ENCODE measurements around the gene SMIM22. TPM values are rescaled to one million over a fixed set of nuclear protein-coding genes. Genes with fewer than 3 reads are reported as not detected.

The SMIM22 gene
- total RNA-seq, 2 experiments from 2014 or later = not detected

DNA sequence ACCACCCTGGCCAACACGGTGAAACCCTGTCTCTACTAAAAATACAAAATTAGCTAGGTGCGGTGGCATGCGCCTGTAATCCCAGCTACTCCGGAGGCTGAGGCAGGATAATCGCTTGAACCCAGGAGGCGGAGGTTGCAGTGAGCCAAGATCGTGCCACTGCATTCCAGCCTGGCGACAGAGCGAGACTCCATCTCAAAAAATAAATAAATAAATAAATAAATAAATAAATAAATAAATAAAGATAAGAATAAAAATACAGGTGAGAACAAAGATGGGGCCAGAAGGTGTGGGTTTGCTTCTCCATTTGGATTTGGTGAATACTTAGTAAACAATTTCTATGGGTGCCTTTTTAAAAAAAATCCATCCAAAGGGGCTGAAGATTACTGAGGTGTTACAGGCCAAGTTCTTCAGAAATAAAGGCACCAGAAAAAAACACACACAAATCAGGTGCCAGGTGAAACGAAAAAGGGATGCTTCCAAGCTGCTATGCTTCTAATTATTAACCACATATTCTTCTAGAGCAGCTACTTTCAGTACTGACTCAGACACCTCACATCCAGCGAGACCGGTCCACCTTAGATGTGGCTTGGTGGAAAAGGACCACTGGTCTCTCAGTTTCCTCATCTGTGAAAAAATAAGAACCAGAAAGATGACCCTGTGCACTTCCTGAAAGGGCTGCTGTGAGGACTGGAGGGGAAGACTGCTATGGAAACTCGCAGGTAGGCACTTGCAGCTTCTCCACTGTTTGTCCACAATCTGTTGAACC is 42.7 kb downstream of the SMIM22 start:
- ATAC-seq (ENCODE audit: poor library complexity) (no peak), DNase-seq (no peak)
- Mint-ChIP-seq H3K4me3 (no peak overlapping the region), H3K36me3 (ENCODE audit: low read depth) (peaks cover 87% of the 10 kb centered on the region), H3K4me1 (ENCODE audit: low read depth) (peaks cover 7% of the 10 kb centered on the region), H3K27me3 (no peaks in the 10 kb centered on the region), H3K27ac (no peak overlapping the region), H3K9me3 (no peaks in the 10 kb centered on the region)
- Histone ChIP-seq H3K4me1 (ENCODE audit: insufficient read depth, low read length) (no peaks in the 10 kb centered on the region), H3K4me3 (ENCODE audit: low read length) (no peak overlapping the region), H3K36me3 (ENCODE audit: insufficient read depth, low read length) (peaks cover 74% of the 10 kb centered on the region), H3K27ac (ENCODE audit: low read depth in 1 of 2, low read length in 2 of 2) (no peak overlapping the region), H3K27me3 (ENCODE audit: control insufficient read depth in 1 of 2, insufficient read depth in 2 of 2, low read length in 2 of 2) (no peaks in the 10 kb centered on the region), H3K9me3 (ENCODE audit: control insufficient read depth in 1 of 2, insufficient read depth in 1 of 2, low read length in 2 of 2) (no peaks in the 10 kb centered on the region)
- intact Hi-C loops (cut with DNase I, micrococcal nuclease) = no loop called here
- ChIA-PET POLR2A (interaction anchor here (0.6 kb wide), 1 partner anchor 210 kb away, joined by 6 read pairs; no protein-coding TSS in a partner anchor), CTCF (no interaction called here)
- TF ChIP-seq, protein P1, sequence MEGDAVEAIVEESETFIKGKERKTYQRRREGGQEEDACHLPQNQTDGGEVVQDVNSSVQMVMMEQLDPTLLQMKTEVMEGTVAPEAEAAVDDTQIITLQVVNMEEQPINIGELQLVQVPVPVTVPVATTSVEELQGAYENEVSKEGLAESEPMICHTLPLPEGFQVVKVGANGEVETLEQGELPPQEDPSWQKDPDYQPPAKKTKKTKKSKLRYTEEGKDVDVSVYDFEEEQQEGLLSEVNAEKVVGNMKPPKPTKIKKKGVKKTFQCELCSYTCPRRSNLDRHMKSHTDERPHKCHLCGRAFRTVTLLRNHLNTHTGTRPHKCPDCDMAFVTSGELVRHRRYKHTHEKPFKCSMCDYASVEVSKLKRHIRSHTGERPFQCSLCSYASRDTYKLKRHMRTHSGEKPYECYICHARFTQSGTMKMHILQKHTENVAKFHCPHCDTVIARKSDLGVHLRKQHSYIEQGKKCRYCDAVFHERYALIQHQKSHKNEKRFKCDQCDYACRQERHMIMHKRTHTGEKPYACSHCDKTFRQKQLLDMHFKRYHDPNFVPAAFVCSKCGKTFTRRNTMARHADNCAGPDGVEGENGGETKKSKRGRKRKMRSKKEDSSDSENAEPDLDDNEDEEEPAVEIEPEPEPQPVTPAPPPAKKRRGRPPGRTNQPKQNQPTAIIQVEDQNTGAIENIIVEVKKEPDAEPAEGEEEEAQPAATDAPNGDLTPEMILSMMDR (IDR thresholded peaks at IDR 0.05) = no peak

DNA sequence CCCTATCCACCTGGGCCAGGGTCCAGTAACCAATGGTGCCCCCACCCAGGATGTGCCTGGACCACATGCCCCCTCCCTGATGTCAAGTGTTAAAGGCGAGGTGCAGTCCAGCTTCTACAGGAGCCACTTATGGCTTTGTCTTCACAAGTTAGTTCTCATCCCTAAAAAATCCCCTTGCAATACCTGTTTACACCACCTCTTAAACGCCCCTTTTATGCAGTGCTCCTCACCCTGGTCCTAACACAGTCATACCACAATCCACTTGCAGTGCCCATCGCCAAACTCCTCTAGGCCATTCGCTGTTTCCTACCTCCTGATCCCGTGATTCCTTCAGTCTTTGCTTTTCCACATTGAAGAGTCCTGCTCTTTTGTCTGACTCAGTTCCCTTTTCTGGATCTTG is 44.8 kb downstream of the SMIM22 start:
- no peak for DNase-seq
- Histone ChIP-seq H3K4me1 (ENCODE audit: insufficient read depth, low read length) (peaks cover 3% of the 10 kb centered on the region), H3K36me3 (ENCODE audit: insufficient read depth, low read length) (peaks cover 79% of the 10 kb centered on the region), H3K27me3 (ENCODE audit: control insufficient read depth in 1 of 2, insufficient read depth in 2 of 2, low read length in 2 of 2) (no peaks in the 10 kb centered on the region), H3K4me3 (ENCODE audit: low read length) (no peak overlapping the region), H3K9me3 (ENCODE audit: control insufficient read depth in 1 of 2, insufficient read depth in 1 of 2, low read length in 2 of 2) (no peaks in the 10 kb centered on the region), H3K27ac (ENCODE audit: low read depth in 1 of 2, low read length in 2 of 2) (no peak overlapping the region)
- ChIA-PET POLR2A (no interaction called here), CTCF (no interaction called here)
- Mint-ChIP-seq H3K27me3 (no peaks in the 10 kb centered on the region), H3K9me3 (no peaks in the 10 kb centered on the region), H3K27ac (no peak overlapping the region), H3K4me3 (no peak overlapping the region), H3K4me1 (ENCODE audit: low read depth) (peaks cover 11% of the 10 kb centered on the region), H3K36me3 (ENCODE audit: low read depth) (peaks cover 89% of the 10 kb centered on the region)
- no peak for ATAC-seq (ENCODE audit: poor library complexity)
- intact Hi-C loops (cut with DNase I, micrococcal nuclease) = loop anchor here in 1 of 2 experiments (10.0 kb wide), 1 partner anchor 235 kb away; the partner anchor contains the start of gene ALG1
- TF ChIP-seq, protein P1 (IDR thresholded peaks at IDR 0.05) = no peak

DNA sequence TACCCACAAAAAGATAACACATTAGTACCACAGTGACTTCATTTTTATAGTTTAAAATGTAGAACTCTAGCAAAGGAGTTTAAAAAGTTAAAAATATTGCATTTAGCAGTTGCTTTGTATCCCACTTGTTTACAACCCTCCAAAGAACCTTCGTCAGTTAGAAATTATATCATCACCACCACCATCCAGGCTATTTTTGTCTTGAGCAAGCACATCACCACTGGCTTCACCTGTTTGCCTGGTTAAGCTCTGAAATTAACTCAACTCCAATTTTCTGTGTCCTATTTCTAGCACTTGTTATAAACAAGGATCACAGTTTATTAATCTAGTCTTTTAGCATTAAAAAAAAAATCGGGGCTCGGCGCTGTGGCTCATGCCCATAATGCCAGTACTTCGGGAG is 45.8 kb downstream of the SMIM22 start:
- H3K36me3 ChIP-seq (ENCODE audit: insufficient read depth, low read length) = peaks cover 77% of the 10 kb centered on the region

More for the DNA sequence above, 45.8 kb downstream of the SMIM22 start:
- H3K4me3 ChIP-seq (ENCODE audit: low read length) = no peak overlapping the region
- H3K9me3 Mint-ChIP-seq = no peaks in the 10 kb centered on the region
- no peak overlapping the region for H3K27ac Mint-ChIP-seq
- H3K27ac ChIP-seq (ENCODE audit: low read depth in 1 of 2, low read length in 2 of 2) = no peak overlapping the region
- H3K4me1 Mint-ChIP-seq (ENCODE audit: low read depth) = peaks cover 21% of the 10 kb centered on the region
- no peak overlapping the region for H3K4me3 Mint-ChIP-seq
- peaks cover 95% of the 10 kb centered on the region for H3K36me3 Mint-ChIP-seq (ENCODE audit: low read depth)
- intact Hi-C loops (cut with DNase I, micrococcal nuclease) = loop anchor here in 1 of 2 experiments (10.0 kb wide), 1 partner anchor 234 kb away; the partner anchor contains the start of gene ALG1
- H3K4me1 ChIP-seq (ENCODE audit: insufficient read depth, low read length) = peaks cover 8% of the 10 kb centered on the region
- no peaks in the 10 kb centered on the region for H3K27me3 Mint-ChIP-seq
- no peak for ATAC-seq (ENCODE audit: poor library complexity)
- POLR2A ChIA-PET = no interaction called here
- DNase-seq = no peak
- CTCF ChIA-PET = no interaction called here
- H3K27me3 ChIP-seq (ENCODE audit: control insufficient read depth in 1 of 2, insufficient read depth in 2 of 2, low read length in 2 of 2) = no peaks in the 10 kb centered on the region
- H3K9me3 ChIP-seq (ENCODE audit: control insufficient read depth in 1 of 2, insufficient read depth in 1 of 2, low read length in 2 of 2) = no peaks in the 10 kb centered on the region
- TF ChIP-seq, protein P1 (IDR thresholded peaks at IDR 0.05) = no peak

Other genes with a start within 250 kb of the SMIM22 start
- under 1 TPM; 0.27 to 0.42 TPM for gene C16orf96, start 239.0 kb upstream of the SMIM22 start, total RNA-seq
- 10 to 100 TPM; 17.5 to 19.3 TPM for gene UBALD1, start 180.5 kb upstream of the SMIM22 start, total RNA-seq
- gene MGRN1, start 170.5 kb upstream of the SMIM22 start, total RNA-seq = 10 to 100 TPM; 45.9 to 48.6 TPM
- 10 to 100 TPM; 75.2 to 78.9 TPM for gene NUDT16L1, start 101.8 kb upstream of the SMIM22 start, total RNA-seq
- gene ANKS3, start 61.1 kb upstream of the SMIM22 start, total RNA-seq = 10 to 100 TPM; 13.5 TPM
- gene DNAAF8, start 60.8 kb upstream of the SMIM22 start, total RNA-seq = under 1 TPM in 1 of 2 experiments, not detected in 1; 0.25 TPM
- 10 to 100 TPM; 11.8 to 12.4 TPM for gene ZNF500, start 28.2 kb upstream of the SMIM22 start, total RNA-seq
- gene SEPTIN12, start 7.0 kb upstream of the SMIM22 start, total RNA-seq = not detected
- gene ROGDI, start 7.3 kb downstream of the SMIM22 start, total RNA-seq = 10 to 100 TPM in 1 of 2 experiments, 1 to 10 TPM in 1; 9.4 to 11.0 TPM
- gene GLYR1, start 51.9 kb downstream of the SMIM22 start, total RNA-seq = 10 to 100 TPM; 71.7 to 77.2 TPM
- gene UBN1, start 52.1 kb downstream of the SMIM22 start, total RNA-seq = 10 to 100 TPM; 45.7 to 45.8 TPM
- gene PPL, start 141.8 kb downstream of the SMIM22 start, total RNA-seq = not detected
- gene SEC14L5, start 163.0 kb downstream of the SMIM22 start, total RNA-seq = not detected
- gene NAGPA, start 238.6 kb downstream of the SMIM22 start, total RNA-seq = 10 to 100 TPM; 30.0 to 34.0 TPM

Data from CD4-positive, alpha-beta T cell (primary cell).